GM15510 (cell line): ENCODE measurements around the gene QSOX1.

Source experiments
- POLR2A ChIP-seq: IDR thresholded peaks from 3 replicates; pipeline ENCODE4 v1.6.1; 2011; ENCODE audit warnings: borderline replicate concordance; ENCODE audit not compliant: insufficient read length; ENCODE audit errors: extremely low read depth

The QSOX1 gene

DNA sequence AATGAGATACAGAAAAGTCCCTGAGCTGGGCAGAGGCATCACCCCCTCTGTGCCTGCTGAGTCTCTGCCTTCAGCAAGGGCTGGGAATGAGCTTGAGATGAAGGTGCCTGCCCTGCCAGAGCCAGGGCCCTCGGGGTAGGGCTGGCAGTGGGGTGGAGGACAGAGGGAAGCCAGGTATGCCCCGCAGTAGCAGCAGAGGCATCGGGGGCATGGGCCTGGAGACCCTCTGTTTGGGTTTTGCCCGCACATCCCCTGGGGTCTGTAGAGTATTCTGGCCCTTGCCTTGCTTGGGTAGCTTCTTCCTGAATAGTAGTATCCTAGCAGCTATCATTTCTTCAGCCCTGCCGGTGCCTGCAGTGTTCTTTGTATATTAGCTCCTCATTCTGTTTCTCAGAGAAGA is 33.0 kb downstream of the QSOX1 start:
- no peak for TF ChIP-seq POLR2A

DNA sequence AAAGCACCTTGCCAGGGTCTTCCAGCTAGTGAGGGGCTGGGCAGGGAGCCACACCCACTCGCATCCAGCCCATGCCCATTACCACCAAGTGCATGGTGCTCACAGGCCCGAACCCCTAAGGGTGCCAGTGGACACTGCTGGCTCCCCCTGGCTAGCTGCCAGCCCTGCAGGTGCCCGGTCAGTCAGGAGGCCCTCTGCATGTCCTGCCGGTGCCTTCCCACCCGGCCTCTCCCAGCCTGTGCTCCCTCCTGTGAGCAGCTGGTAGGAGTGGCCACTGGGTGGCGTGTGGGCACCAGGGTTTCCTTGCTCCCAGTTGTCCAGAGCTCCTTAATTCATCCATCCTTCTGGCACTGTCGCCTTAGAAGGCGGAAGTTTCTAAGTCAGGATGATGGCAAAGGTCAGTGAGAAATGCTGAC is 33.4 kb downstream of the QSOX1 start:
- no peak for TF ChIP-seq POLR2A

DNA sequence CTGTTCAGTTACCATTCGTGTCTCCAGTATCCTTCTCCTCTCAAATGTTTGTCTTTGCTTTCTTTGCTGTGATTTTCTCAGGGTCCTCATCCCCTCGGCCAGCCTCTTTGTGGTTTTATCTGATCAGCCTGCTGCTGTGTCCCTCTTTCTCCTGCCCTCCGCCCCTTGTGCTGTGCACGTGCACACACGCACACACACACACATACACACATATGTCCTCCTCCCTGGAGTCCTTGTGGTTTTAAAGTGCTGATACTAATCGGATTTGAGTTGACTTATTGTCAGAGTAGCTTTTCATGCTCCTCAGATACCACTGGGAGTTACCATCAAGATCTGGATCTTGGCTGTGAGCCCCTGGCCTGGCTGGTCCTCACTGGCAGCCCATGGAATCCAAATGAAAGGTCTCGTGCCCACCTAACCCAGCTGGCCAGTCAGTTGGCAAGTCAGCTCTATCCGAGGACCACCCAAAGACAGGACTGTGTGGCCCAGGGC is 34.1 kb downstream of the QSOX1 start:
- no peak for TF ChIP-seq POLR2A

DNA sequence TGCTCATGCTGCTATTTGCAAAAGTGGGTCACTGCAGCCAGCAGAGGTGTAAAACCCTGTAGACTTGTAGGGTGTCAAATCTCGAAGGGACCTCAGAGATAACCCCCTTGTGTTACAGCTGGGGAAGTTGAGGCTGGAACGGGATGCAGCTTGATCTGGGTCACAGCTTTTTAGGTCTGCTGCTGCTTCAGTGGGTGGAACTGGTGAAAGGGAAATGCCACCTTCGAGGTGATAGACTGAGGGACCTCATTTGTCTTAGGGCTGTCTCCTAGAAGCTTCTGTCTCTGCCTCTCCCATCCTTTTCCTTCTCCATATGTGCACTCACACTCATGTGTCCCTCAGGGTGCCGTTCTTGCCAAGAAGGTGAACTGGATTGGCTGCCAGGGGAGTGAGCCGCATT is 35.4 kb downstream of the QSOX1 start:
- TF ChIP-seq POLR2A: no peak

DNA sequence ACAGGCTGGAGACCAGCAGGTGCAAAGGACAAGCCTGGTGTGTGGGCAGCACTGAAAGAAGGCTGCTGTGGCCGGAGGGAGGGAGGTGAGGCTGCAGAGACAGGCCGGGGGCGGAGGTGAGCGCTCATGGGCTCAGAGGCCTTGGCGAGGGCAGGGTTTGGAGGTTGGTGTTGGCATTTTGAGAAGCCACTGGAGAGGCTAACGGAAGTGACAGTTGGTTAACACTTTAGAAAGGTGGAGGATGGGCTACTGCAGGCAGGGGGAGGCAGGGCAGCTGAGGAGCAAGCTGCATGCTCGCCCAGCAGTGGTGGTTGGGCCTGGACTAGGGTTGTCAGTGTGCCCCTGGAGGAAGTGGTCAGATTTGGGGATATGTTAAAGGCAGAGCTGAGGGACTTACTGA is 37.5 kb downstream of the QSOX1 start:
- no peak for TF ChIP-seq POLR2A

DNA sequence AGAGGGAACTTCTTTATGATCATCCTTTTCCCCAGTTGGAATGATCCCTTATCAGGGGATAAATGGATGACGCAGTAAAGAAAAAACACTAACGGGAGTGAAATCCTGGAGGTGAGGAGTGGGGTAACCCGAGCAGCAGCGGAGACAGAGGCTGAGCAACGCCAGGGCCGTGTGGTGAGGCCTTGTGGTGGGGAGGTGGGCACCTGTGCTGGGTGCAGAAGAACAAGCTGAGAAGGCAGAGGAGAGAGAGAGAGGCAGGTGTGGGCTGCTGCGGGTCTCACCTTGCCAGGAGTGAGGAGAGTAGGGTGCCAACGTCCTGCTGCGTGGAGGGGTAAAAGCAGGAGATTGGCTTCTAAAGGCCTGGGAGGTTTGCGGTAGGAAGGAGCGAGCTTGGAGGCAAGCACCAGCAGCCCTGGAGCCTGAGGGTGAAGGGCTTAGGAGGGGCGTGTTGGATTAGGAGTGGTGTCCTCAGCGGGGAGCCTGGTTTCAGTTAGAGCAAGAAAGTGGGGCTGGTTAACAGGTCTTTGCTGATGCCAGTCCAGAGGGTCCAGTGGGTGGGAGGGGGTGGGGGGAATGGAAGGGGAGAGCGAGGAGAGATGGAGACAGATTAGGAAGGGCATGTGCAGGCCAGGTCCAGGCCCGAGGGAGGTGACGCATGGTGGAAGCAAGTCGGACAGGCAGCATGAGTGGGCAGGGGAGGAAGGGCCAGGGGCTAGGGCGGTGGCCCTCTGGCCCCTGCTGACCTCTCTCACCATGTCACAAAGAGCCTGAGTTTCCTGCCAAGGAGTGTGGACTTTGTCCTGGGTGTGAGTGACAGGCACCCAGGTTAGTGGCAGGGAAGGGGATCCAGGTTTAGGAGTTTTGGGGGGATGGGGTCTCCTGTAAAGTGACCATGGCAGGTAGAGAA is 38.7 kb downstream of the QSOX1 start:
- no peak for TF ChIP-seq POLR2A

DNA sequence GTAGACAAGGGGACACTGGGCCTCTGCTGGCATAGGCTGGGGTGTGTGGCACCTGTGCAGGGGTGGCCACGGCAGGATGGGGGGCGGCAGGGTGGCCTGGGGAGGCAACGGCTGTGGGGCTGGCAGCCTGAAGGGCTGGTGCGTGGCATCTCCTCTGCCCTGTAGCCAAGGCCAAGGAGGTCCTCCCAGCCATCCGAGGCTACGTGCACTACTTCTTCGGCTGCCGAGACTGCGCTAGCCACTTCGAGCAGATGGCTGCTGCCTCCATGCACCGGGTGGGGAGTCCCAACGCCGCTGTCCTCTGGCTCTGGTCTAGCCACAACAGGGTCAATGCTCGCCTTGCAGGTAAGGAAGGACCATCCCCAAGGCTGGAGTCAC is 39.4 kb downstream of the QSOX1 start:
- TF ChIP-seq POLR2A: no peak

DNA sequence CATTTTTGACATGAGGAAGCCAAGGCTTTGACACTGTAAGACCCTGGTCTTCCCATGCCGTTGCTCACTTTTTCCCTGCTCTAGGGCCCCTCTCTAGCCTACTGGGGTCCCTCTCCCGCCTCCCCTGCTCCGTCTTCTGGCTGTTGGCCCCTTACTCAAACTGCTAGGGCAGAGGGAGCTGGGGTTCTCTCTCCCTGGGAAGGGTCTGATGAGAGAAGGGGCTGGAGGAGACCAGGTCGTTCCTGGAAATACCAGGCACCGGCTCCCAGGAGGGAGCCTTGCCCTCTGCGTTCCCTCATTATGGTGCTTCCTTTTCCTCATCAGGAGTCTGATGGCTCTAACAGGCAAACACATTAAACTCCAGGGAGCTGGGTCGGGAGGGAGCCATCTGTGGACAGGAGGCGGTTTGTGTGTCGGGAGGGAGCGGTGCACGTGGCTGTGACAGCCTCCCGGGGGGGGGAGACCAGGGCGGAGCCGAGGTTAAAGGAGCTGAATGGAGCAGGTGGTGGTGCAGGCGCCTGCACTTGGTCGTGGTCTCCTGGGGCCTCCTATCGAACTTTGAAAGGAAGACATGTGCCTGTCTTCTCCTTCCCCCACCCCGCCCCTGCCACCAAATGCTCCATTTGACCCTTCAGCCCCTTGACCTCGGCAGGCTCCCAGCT is 40.0 kb downstream of the QSOX1 start:
- TF ChIP-seq POLR2A: no peak

DNA sequence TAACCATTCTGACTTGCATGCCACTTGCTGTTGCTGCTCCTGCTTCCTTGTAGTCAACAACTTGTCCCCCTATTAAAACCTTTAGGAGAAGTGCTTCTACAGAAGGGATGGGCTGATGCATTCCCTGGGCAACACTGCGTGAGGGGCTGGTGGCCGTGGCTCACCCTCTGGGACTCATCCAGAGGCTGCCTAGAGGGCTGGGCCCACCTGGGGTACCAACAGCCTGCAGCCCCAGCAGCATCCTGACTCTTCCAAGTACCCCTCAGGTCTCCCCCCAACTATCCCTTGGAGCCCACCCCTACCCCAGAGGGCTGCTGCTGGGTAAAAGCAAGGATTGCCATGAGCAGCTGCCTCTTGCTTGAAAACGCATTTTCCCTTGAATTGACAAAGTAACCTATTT is 40.7 kb downstream of the QSOX1 start:
- TF ChIP-seq POLR2A: no peak

DNA sequence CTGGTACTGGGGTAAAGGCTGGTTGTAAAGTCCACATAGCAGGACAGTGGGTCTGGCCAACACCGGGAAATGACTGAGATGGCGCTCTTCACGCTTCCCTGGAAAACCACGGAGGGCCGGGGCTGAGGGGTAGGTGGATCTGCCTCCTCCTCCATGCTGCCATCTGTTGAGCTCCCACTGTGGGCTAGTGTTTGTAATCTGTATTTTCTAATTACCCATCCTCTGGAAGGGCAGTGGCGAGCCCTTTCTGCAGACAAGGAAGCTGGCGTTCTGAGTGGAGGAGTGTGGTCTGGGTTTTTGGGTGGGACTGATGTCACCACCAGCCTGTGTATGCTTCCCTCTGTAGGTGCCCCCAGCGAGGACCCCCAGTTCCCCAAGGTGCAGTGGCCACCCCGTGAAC is 41.2 kb downstream of the QSOX1 start:
- TF ChIP-seq POLR2A: no peak

DNA sequence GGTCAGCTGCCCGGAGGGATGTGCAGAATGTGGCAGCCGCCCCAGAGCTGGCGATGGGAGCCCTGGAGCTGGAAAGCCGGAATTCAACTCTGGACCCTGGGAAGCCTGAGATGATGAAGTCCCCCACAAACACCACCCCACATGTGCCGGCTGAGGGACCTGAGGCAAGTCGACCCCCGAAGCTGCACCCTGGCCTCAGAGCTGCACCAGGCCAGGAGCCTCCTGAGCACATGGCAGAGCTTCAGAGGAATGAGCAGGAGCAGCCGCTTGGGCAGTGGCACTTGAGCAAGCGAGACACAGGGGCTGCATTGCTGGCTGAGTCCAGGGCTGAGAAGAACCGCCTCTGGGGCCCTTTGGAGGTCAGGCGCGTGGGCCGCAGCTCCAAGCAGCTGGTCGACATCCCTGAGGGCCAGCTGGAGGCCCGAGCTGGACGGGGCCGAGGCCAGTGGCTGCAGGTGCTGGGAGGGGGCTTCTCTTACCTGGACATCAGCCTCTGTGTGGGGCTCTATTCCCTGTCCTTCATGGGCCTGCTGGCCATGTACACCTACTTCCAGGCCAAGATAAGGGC is 41.9 kb downstream of the QSOX1 start:
- no peak for TF ChIP-seq POLR2A

DNA sequence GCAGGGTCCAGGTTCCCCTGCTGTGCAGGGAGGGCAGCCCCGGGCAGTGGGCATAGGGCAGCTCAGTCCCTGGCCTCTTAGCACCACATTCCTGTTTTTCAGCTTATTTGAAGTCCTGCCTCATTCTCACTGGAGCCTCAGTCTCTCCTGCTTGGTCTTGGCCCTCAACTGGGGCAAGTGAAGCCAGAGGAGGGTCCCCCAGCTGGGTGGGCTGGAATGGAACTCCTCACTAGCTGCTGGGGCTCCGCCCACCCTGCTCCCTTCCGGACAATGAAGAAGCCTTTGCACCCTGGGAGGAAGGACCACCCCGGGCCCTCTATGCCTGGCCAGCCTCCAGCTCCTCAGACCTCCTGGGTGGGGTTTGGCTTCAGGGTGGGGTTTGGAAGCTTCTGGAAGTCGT is 42.6 kb downstream of the QSOX1 start:
- no peak for TF ChIP-seq POLR2A

DNA sequence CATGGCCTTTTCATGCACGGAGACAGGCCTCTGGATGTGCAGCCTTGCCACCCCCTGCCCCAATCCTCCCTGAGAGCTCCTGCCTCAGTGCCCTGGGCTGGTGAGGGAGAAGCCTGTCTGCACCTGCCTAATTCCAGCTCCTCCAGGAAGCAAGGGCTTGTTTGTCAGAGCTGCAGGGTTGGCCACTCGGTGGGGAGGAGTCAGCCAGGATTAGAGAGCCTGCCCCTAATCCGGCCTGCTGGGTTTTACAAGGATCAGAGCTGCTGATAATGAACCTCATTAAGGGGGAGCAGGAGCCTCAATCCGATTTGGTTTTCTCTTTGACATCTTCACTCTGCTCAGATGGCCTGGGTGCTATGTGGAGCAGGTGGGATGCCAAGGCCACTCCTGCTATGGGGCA is 43.5 kb downstream of the QSOX1 start:
- TF ChIP-seq POLR2A: no peak

DNA sequence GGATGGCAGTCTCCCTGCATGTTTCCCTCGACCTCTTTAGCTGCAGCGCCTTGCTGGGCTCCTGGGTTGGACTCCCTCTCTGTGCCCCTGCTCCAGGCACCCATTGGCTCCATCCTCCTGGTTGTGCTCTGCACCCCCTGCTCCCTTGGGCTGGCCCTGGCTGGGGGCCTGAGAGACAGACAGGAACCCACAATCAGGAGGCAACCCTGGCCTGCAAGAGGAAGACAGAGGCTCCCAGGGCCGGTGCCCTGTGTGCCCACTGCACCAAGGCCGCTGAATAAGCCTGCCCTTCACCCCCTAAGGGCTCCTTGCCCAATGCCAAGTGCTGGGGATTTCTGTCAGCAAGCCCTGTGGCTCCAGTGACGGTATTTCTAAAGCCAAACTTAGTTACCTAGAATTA is 43.9 kb downstream of the QSOX1 start:
- TF ChIP-seq POLR2A: no peak

DNA sequence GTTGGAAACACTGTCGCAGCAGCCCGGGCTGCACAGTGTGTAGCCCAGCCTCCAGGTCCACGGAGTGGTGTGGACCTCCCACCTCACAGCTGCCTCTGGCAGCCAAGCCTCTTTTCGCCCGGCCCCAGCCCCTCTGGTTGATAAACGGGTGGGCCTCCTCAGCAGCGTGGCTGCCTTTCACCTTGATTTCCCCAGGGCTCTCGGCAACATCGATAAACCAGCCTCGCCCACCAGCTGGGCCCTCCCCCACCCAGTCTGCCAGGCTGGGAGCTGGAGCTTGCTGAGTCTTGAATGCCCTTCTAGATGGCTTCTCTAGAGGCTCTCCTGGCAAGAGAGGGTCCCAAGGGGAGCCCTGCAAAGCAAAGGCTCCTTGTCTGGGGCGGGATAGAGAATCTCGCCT is 44.3 kb downstream of the QSOX1 start:
- no peak for TF ChIP-seq POLR2A

DNA sequence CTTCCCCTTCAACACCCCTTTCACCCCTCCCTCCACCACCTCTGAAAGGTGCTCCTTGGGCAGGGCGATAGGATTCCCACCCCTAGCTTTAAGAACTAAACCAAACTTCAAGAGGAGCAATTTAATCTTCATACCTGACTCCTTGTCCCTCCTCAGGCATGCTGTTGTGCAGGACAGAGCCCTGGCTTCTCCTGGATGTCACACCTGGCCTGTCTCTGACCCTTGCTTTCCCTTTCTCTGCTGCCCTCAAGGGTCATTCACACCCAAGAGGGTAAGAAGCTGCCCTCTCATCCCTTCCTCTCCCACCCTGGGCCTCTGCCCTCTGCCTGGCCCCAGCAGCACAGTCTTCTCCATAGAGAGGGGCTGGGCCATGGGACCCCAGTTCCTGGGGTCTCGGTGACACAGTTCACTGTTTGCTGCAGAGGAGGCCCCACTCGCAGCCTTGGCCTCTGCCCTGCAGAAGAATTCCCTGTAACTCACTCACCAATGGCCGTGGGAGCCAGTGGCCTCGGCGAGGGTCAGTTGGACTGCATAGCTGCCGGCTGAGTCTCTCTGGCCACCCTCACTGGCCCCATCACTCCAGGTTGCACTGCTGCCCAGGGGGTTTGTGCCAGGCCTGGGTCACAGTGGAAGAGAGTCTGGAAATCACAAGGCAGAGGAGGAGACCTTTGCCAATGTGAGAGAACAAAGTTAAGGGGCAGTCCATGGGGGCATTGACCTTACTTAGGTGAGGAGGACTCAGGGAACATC is 47.0 kb downstream of the QSOX1 start:
- TF ChIP-seq POLR2A: no peak

DNA sequence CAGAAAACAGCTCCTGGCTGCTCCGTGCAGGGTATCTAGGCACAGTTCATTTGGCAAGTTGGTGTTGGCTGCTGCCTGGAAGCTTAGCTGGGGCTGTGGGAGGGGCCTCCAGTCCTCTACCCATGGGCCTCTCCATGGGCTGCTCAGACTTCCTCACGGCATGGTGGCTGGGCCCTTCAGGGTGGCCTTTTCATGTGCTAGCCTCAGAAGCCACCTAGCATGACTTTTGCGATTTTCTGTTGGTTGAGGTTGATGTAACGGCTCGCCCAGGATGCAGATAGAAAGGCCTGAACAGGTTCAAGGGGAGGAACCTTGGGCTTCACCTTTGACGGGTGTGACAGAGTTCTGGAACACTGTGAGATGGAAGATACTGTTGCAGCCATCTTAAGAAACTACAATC is 49.6 kb downstream of the QSOX1 start:
- TF ChIP-seq POLR2A: no peak
